HepG2 (cell line): ENCODE data around the gene GAPDH. TPM values are rescaled to one million over a fixed set of nuclear protein-coding genes. Genes with fewer than 3 reads are reported as not detected.

ENCODE experiments used
- AFF4 ChIP-seq: sonication (generic); formaldehyde crosslinking; IDR thresholded peaks from 2 replicates; pipeline ENCODE4 v1.4.0; 2020; ENCODE audit warnings: missing genetic modification reagents
- ASH2L ChIP-seq: fragments of 300-600, 200-600 bp; sonication (generic); IDR thresholded peaks from 2 replicates; pipeline ENCODE4 v1.7.0; 2017; ENCODE audit warnings: low read depth, mild to moderate bottlenecking, moderate library complexity, mixed read lengths, low read length; ENCODE audit not compliant: insufficient read length
- CEBPB ChIP-seq: IDR thresholded peaks from 2 replicates; pipeline ENCODE4 v1.6.1; 2011; ENCODE audit warnings: low read depth, low read length, improper control_type of control experiment, borderline replicate concordance
- CREBL2 ChIP-seq: sonication (generic); formaldehyde crosslinking; IDR thresholded peaks from 2 replicates; pipeline ENCODE4 v1.8.1; 2023; ENCODE audit warnings: missing genetic modification reagents, mild to moderate bottlenecking, borderline replicate concordance
- DNMT1 ChIP-seq: sonication (generic); formaldehyde crosslinking; IDR thresholded peaks from 2 replicates; pipeline ENCODE4 v1.5.1; 2020; ENCODE audit warnings: mild to moderate bottlenecking, missing genetic modification reagents
- KIAA2018 ChIP-seq: sonication (generic); formaldehyde crosslinking; IDR thresholded peaks from 2 replicates; pipeline ENCODE4 v1.5.0; 2020; ENCODE audit warnings: mild to moderate bottlenecking, missing genetic modification reagents, borderline replicate concordance
- MAX ChIP-seq: IDR thresholded peaks from 2 replicates; pipeline ENCODE4 v1.6.1; 2012; ENCODE audit warnings: inconsistent platforms
- YEATS2 ChIP-seq: sonication (generic); formaldehyde crosslinking; IDR thresholded peaks from 2 replicates; pipeline ENCODE4 v1.4.0; 2020; ENCODE audit warnings: missing genetic modification reagents, borderline replicate concordance
- ZBTB10 ChIP-seq: sonication (generic); formaldehyde crosslinking; IDR thresholded peaks from 2 replicates; pipeline ENCODE4 v1.4.0; 2020; ENCODE audit warnings: missing genetic modification reagents, borderline replicate concordance
- ZMAT5 ChIP-seq: sonication (generic); formaldehyde crosslinking; IDR thresholded peaks from 2 replicates; pipeline ENCODE4 v1.5.0; 2020; ENCODE audit warnings: mild to moderate bottlenecking, low read depth, missing genetic modification reagents, borderline replicate concordance
- ZNF562 ChIP-seq: sonication (generic); formaldehyde crosslinking; IDR thresholded peaks from 2 replicates; pipeline ENCODE4 v1.8.0; 2022; ENCODE audit warnings: missing genetic modification reagents, borderline replicate concordance
- ZNF766 ChIP-seq: sonication (generic); formaldehyde crosslinking; IDR thresholded peaks from 2 replicates; pipeline ENCODE4 v1.5.0; 2020; ENCODE audit warnings: missing genetic modification reagents, borderline replicate concordance
- polyA plus RNA-seq, 8 experiments: library from polyadenylated mRNA; depleted of rRNA in 3 of 8; stranded (reverse) in 7 of 8; unstranded in 1 of 8; fragments of >200 nt; fragmentation: Illumina TruSeq in 4 of 8; extraction: Trizol in 4 of 8; gene quantifications; 2 replicates each; pipeline versions ENCODE4 v1.2.1 to v1.2.3, GENCODE V29; 2011 to 2016; ENCODE audit warnings: low read depth in 4 of 8, missing spikeins in 1 of 8, mixed read lengths in 1 of 8; ENCODE audit not compliant: insufficient read depth in 1 of 8
- total RNA-seq, 5 experiments: library from RNA; depleted of rRNA; stranded (reverse); fragments of >200 nt; fragmentation: Illumina TruSeq; extraction: Trizol; gene quantifications; 2 replicates each; pipeline ENCODE4 v1.2.3, GENCODE V29; 2016; ENCODE audit warnings: low read depth in 1 of 5

GAPDH gene
- total and polyA plus RNA-seq, 2 of the 13 experiments (the other 11 are each of a cell fraction or from before 2014, with no cell fraction given) = 3,038 to 12,722 TPM

GRCh38 chr12:6532927-6533652 lies 1.2 kb upstream of the GAPDH start (continued):
- TF ChIP-seq KIAA2018 (CRISPR knock-in tag) = no peak
- TF ChIP-seq ASH2L = no peak
- TF ChIP-seq ZMAT5 (CRISPR knock-in tag) = no peak
- TF ChIP-seq AFF4 (CRISPR knock-in tag) = no peak
- TF ChIP-seq ZBTB10 = no peak
- TF ChIP-seq ZNF562 (CRISPR knock-in tag) = no peak
- TF ChIP-seq MAX = no peak; the same call in 1 of the 2 replicates
- no peak for TF ChIP-seq YEATS2 (CRISPR knock-in tag)
- no peak for TF ChIP-seq DNMT1 (CRISPR knock-in tag)
- TF ChIP-seq CEBPB = no peak
- TF ChIP-seq ZNF766 (CRISPR knock-in tag) = peak; percentile 8; the same call in 1 of the 2 replicates
- TF ChIP-seq CREBL2 (CRISPR knock-in tag) = no peak
